HG02588 (cell line): ENCODE data around the gene TBL1X.
"Not testable (repeated sequence)": the region's sequence is repeated elsewhere in the genome, so short reads cannot be mapped to it uniquely, and the experiment has no call there.

Experiments used
- ATAC-seq: cut with Tn5 transposase; IDR thresholded peaks from one replicate; pipeline ENCODE4 v1.9.1; 2021; ENCODE audit warnings: mild to moderate bottlenecking, moderate library complexity; ENCODE audit not compliant: unreplicated experiment

Gene TBL1X

DNA sequence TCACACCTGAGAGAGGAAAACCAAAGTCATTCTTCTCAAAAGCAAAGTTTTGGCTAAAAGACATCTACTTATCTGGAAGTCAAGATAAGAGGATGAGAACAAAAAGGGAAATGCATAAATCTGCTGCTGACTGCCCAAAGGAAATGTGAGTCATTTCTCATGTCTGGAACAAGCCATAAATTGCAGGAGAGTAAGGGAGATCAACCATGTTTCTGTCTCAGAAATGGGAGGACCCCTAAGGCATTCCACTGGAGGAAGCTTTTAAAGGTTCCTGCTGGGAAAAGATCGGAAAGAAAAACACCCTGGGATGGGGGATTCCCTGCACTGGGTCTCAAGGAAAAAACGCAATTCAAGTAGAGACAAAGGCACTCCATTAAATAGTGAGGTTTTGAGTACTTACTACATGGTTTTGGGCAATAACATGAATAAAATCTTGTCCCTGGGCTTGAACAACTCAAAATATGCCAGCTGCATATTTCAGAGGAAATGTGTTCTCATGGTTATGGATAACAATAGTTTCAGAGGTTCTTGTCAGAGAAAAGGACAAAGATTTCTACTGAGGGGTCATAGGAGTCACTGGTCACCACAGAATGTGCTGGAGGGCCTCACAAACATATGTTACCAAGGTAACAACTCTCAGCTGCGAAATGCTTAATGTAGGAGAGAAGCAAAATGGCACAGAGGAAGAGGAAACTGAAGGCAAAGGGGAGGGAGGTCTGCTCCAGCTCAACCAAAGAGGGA is 281.5 kb downstream of the TBL1X start:
- no peak for ATAC-seq

DNA sequence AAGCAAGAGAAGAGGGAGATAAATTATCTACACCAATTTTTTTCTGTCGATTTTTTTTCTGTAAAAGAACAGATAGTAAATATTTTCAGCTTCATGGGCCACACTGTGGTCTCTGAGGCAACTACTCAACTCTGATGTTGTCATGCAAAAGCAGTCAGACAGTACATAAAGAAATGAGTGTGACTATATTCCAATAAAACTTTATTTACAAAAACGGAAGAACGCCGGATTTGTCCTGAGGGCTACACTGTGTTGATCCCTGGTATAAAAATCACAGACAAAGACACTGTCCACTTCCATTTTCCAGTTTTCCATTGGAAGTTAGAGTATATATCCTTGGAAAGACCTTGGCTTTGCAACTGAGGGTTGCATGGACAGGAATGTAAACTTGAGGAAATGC is 282.8 kb downstream of the TBL1X start:
- no peak for ATAC-seq

DNA sequence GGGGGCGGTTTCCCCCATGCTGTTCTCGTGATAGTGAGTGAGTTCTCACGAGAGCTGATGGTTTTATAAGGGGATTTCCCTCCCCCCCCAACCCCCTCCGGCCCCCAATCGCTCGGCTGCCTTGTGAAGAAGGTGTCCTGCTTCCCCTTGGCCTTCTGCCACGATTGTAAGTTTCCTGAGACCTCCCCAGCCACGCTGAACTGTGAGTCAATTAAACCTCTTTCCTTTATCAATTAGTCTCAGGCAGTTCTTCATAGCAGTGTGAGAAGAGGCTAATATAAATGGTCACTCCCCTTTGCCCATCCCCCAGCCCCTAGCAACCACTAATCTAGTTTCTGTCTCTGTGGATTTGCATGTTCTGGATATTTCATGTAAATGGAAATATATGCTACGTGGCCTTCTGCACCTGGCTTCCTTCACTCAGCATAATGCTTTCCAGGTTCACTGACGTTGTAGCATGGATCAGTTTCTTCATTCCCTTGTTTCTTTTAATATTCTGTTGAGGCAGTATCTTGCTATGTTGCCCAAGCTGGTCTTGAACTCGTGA is 284.4 kb downstream of the TBL1X start:
- ATAC-seq: no peak

DNA sequence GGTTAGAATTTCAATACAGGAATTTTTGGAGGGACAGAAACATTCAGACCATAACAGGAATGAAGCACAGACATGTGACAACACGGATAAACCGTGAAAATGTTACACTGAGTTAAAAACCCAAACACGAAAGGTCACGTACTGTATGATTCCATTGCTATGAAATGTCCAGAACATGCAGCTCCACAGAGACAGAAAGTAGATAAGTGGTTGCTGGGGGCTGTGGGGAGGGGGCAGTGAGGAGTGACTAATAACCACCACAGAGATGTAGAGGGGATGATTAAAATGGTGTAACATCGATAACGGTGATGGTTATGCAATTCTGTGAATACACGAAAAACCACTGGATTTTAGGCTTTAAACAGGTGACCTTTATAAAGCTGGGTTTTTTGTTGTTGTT is 292.5 kb downstream of the TBL1X start:
- ATAC-seq: no peak

DNA sequence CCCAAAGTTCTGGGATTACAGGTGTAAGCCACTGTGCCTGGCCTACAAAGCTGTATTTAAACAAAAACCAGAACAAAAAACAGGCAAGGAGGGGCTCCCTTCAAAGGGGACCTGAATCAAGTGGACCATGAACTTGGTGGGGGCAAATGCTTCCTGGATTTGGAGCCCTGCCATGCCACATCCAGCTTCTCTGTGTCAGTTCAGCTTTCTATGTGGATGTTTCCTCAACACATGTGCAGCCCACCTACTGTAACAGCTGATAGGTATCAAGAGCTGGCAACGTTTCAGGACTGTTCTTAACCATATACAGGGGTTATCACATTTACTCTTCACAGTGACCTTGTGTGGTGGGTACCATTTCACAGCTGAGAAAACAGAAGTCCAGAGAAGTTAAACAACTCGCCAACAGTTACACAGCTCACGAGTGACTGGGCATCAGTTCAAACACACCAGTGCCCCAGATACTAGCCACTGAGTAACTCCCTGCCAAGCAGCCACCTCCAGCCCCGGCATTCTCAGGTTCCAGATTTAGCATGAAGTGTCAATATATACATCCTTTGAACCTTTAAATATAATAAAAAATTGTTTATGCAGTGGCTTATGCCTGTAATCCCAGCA is 293.3 kb downstream of the TBL1X start:
- ATAC-seq: no peak

DNA sequence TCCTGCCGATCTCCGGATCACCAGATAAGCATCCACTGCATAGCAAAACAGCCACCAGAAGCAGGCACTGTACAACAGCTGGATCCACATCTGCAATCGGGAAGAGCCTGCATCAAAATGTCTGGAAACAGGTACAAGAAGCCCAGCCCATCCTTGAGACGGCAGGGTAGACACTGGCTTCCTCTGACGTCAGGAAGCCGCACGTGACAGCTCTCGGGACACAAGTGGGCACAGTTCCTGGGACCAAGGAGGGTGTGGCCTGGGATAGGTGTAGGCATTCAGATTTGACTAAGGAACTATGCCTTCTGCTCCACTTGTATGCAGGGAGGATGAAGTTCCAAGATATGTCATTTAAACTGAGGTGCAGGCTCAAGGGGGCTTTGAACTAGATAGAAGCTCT is 294.5 kb downstream of the TBL1X start:
- no peak for ATAC-seq

DNA sequence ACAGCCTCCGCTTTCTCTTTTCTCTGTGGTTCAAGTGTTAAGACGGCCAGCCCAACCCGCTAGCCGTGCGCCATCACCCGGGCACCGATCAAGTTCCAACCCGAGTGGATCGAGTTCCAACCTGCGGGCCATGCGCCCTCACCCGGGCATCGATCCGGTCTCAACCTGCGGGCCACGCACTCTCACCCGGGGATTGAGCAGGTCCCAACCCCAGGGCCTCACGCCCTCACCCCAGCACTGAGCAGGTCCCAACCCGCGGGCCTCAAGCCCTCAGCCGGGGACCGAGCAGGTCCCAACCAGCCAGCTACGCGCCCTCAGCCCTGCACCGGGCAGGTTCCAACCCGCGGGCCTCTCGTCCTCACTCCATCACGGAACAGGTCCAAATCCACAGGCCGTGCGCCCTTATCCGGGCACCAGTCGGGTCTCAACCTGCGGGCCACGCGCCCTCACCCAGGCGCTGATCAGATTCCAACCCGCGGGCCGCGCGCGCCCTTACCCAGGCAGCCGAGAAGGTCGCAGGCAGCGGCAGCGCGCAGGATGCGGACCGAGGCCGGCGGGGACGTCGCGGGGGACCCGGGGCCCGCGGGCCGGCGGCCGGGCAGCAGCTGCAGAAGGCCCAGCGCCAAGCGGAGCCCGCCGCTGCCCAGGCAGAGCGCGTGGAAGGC is 300.3 kb downstream of the TBL1X start:
- ATAC-seq: no peak

DNA sequence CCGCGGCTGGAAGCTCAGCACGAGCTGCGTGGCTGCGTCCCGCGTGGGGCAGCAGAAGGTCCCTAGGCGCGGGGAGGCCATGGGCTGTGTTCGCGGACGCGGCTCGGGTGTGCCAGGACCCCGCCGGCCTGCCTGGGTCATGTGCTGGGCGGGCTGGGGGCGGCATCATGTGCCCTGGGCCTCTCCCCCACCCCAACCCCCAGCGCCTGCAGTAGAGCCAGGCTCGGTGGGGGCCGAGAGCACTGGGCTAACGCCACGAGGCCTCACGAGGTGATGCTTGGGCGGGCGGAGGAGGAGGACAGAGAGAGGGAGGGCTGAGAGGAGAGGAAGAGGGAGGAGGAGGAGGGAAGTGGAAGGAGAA is 300.9 kb downstream of the TBL1X start, which contains the start of gene GPR143:
TSS of gene GPR143 (minus strand) at position 111 of the 361 bp plus-strand sequence. CDS start at position 81, 30 bp downstream.
- no peak for ATAC-seq

DNA sequence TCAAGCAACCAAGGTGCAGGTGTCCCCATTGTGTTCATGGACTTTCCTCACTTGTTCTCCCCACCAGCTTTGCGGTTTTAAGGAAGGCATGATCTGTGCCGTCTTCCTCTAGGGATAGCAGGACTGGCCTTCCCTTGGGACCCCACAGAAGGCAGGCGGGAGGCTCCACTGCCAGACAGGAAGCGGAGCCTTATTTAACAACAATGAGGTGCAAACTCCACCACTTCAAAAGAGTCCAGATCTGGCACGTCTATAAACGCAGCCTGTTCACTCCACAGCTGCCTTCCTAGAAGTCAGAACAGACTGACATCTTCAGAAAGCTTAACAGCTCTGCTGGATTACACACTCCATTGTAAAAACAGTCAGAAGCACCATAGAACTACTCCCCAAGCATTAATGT is 302.5 kb downstream of the TBL1X start:
- ATAC-seq: no peak

DNA sequence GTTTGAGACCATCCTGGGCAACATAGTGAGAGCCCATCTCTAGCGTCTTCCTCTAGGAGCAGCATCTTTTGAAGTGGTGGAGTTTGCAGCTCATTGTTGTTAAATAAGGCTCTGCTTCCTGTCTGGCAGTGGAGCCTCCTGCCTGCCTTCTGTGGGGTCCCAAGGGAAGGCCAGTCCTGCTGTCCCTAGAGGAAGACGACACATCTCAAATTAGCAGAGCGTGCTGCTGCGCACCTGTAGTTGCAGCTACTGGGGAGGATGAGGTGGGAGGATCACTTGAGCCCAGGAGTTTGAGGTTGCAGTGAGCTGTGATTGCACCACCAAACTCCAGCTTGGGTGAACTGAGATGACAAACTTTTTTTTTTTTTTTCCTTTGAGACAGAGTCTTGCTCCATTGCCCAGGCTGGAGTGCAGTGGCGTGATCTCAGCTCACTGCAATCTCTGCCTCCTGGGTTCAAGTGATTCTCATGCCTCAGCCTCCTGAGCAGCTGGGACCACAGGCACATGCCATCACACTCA is 303.5 kb downstream of the TBL1X start:
- ATAC-seq: not testable (repeated sequence)

DNA sequence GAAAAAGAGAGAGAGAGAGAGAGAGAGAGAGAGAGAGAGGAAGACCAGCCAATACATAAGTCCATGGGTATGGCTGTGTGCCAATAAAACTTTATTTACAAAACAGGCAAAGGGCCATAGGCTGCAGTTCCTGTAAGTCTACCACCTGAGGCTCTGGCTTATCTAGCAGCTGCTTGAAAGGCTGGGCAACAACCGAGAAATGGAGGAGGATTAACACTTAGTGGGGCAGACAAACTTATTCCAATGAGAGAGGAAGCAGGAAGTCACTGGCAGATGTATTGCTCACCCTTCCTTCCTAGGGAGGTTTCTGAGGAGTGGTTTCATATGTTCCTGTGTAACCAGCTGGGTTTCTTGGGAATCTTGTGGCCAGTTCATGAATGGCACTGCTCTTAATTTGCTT is 305.5 kb downstream of the TBL1X start:
- no peak for ATAC-seq

DNA sequence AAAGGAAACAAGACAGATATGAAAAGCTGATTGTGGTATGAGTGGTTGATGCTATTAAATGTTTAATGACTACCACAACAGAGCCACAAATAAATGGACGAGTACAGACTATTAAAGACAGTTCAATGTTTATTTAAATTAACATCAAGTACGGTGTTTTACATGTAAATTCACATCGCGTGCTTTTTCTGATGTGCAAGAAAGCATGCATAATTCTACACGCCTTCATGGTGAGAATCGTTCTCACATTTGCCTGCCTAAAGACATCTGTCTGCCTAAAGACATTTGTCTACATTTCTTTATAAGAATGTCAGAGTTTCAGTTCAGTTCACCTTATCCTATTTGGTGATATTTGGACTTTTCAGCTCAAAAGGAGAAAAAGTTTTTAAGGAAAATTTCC is 308.1 kb downstream of the TBL1X start:
- ATAC-seq: no peak

DNA sequence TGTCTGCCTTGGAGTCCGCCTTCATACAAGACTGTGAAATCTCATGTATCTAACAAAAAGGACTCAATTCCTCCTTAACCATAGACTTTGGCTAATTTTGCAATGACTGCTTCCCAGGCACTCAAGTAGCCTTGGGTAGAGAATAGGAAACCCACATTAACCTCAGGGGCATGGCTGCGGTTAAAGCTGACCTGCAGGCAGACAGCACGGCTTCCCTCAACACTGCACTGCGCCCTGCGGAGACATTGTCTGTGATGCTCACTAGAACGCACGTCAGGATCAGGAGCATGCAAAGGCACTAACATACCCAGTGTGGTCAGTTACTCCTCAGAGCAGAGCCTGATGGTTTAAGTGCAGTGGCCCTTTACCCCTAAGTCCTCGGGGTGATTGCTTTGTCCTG is 311.1 kb downstream of the TBL1X start:
- no peak for ATAC-seq

DNA sequence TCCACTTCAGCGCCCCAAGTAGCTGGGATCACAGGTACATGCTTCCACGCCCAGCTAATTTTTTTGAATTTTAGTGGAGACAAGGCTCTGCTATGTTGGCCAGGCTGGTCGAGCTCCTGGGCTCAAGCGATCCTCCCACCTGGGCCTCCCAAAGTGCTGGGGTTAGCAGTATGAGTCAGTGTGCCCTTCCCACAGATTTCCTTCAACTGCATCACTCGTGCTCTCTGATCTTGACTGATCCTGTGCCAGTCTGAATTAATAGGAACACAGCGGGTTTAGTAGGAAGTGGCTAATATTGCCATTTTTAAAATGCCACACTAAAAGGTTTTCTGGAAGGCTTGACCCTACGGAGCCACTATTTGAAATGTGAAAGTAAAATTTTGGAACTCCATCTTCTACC is 317.1 kb downstream of the TBL1X start:
- no peak for ATAC-seq

DNA sequence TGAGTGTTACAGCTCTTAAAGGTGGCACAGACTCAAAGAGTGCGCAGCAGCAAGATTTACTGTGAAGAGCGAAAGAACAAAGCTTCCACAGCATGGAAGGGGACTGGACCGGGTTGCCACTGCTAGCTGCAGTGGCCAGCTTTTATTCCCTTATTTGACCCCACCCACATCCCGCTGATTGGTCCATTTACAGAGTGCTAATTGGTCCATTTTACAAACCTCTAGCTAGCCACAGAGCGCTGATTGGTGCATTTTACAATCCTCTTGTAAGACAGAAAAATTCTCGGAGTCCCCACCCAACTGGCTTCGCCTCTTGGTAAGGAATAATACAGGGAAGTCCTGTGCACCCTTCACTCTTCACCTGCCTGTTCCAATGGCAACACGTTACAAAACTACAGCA is 319.5 kb downstream of the TBL1X start:
- ATAC-seq: no peak

DNA sequence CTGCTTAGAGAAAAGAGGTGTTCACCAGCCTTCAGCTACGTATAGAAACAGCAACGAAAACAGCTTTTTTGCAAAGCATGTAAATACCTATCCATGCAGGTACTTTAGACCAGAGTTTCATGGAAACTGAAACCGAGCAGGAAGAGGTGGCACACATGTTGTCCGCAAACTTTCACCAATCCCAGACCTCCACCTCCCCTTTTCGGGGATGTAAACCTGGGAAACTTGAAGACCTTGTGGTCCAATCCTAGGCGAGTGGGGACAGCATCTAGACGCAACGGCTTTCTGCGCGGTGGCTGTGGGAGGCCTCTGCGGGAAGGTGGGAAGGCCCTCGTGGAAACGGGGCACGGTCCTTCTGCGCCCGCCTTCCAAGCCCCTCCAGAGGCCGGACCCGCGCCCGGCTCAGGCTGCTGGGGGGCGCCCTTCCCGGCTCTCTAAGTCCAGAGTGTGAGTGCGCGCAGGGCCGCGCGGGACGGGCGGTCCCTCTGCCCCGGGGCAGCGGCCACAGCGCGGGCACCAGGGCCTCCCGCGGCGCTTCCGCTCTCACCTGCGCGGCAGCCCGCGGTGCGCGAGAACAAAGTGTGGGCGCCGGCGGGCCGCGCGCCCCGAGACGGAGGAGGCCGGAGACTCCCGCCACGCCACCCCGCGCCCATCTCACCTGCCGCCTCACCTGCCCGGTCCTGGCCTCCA is 320.5 kb downstream of the TBL1X start:
- no peak for ATAC-seq

DNA sequence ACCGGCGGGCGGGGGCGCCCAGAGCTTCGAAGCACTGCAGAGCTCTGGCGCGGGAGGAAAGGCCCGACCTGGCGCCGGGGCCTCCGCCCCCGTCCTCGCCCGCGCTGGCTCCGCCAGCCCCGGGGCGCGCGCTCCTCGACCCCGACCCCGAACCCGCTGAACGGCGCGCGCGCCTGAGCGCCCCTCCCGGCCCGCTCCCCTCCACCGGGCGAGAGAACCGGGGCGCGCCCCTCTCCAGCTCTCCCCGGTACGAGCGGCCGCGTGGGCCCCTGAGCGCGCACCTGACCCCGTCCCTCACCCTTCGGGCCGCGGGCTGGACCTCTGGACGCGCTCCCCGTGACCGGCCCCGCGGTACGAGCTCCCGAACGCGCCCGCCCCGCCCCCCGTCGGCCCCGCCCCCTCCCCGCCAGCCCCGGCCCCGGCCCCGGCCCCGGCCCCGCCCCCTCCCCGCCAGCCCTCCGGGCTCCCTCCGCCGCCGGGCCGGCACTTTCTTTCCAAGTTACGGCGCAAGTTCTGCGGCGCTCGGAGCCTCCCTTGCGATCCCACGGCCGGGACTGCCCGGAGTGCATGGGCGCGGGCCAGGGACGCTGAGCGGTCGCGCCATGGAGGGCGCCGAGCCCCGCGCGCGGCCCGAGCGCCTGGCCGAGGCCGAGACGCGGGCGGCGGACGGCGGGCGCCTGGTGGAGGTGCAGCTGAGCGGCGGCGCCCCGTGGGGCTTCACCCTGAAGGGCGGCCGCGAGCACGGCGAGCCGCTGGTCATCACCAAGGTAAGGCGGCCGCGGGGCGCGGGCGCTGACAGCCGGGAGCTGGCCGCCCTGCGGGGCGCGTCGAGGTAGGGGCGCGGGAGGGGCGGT is 321.3 kb downstream of the TBL1X start, which contains the start of gene SHROOM2:
TSS of gene SHROOM2 (plus strand) at position 486 of the 854 bp plus-strand sequence. CDS start at position 603, 117 bp downstream.
- no peak for ATAC-seq

DNA sequence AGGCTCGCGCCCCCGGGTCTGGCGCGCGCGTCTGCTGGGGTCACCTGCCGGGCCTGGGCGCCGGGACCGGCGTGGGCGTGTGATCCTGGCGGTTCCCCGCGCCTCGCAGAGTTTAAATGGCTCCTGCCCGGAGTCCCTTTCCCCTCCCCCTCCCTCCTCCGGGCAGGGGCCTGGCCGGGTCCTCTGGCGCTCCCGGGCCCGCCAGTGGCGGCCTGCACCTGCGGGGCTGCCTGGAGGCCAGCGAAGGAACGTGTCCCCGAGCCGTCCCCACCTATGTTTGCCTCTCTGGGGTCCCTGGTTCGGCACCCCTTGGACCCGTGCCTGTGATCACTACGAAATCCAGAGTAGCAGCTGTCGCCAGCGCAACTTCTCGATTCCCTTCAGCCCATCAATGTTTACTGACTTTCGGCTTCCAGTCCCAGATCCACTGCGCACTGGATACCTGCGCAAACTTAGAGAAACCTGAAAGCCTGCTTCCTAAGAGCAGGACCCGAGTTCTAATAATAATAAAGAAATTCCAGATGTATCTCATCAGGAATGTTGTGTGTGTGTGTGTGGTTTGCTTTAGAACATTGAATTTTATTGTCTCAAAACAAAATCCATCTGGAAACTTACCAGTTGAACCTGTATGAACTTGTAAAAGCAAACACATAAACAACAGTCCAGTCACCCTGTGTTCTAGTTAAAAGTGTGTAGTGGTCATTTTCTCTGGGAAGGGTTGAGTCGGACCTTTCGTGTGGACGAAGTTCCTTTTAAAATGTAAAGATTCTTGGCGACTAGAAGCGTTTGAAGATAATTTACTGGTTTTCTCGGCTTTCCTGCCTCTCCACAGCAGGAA is 322.2 kb downstream of the TBL1X start:
- ATAC-seq: no peak

DNA sequence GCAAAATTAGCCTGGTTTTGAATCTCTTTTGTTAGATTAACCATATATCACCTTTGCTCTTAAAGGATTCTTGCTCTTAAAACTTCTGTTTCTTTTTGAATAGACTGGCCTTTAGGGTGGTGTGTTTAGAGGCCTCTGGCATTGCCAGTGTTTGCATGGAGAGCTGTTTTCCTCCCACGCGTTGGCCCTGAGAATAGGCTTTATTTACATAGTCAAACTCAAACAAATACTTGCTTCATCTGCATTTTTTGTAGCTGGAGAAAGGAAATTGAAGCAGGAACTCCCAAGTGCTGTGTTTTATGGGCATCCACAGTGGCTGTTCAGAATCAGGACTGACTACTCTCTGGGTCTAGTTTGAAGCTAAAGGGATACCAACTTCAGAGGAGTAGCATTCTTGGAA is 324.1 kb downstream of the TBL1X start:
- no peak for ATAC-seq
